ENCODE measurements around the gene ANO5.

- TF ChIP-seq CTCF (IDR thresholded peaks at IDR 0.05) (no peak), POLR2A (IDR thresholded peaks at IDR 0.05) (no peak)
These were observed 41.9 kb downstream of the ANO5 start for GRCh38 chr11:22234743-22235142.
